CD4-positive, alpha-beta T cell treated with Interleukin-17A for 4 hours (primary cell): ENCODE results near the gene GSTM4.
A peak's percentile ranks its signal among the peaks of the same experiment; 100 is the strongest.

Experiments used
- DNase-seq: peaks from one replicate; pipeline ENCODE4 v3.0.0-alpha.2; 2020; ENCODE audit warnings: mixed read lengths

The GSTM4 gene

GRCh38 chr1:109625176-109625575 is 30.7 kb upstream of the GSTM4 start:
- DNase-seq, result no peak

- DNase-seq, result no peak
Observed at GRCh38 chr1:109625601-109626560, 30.0 kb upstream of the GSTM4 start.

- no peak for DNase-seq
Observed at GRCh38 chr1:109626682-109627408, 29.1 kb upstream of the GSTM4 start.

- no peak for DNase-seq
Observed at GRCh38 chr1:109627692-109628399, 28.1 kb upstream of the GSTM4 start.

GRCh38 chr1:109628540-109629321 is 27.2 kb upstream of the GSTM4 start:
- DNase-seq, result no peak

- DNase-seq, result no peak
Observed at GRCh38 chr1:109629372-109630030, 26.4 kb upstream of the GSTM4 start.

GRCh38 chr1:109630081-109630897 is 25.6 kb upstream of the GSTM4 start:
- DNase-seq, result peak; percentile 72

- DNase-seq, result no peak
Observed at GRCh38 chr1:109630898-109631512, 24.9 kb upstream of the GSTM4 start.

- DNase-seq, result no peak
Observed at GRCh38 chr1:109631513-109632505, 24.1 kb upstream of the GSTM4 start.

GRCh38 chr1:109632671-109633346 is 23.1 kb upstream of the GSTM4 start:
- no peak for DNase-seq

- DNase-seq, result no peak
Observed at GRCh38 chr1:109634292-109634691, 21.6 kb upstream of the GSTM4 start.

- peak; percentile 60 for DNase-seq
Observed at GRCh38 chr1:109634771-109635750, 20.8 kb upstream of the GSTM4 start.

- no peak for DNase-seq
Observed at GRCh38 chr1:109635862-109636200, 20.1 kb upstream of the GSTM4 start.

- DNase-seq, result no peak
Observed at GRCh38 chr1:109636201-109636952, 19.5 kb upstream of the GSTM4 start.

- DNase-seq, result no peak
Observed at GRCh38 chr1:109637446-109637845, 18.5 kb upstream of the GSTM4 start.

- no peak for DNase-seq
Observed at GRCh38 chr1:109639063-109639840, 16.6 kb upstream of the GSTM4 start.
